Adrenal gland (tissue), 12 donors: Measurements from ENCODE around the gene TUB. TPM values are rescaled to one million over a fixed set of nuclear protein-coding genes. Genes with fewer than 3 reads are reported as not detected.

Experiments
- DNase-seq, 7 donors: peaks; one replicate each; pipeline ENCODE4 v3.0.0-alpha.2; 2019 to 2020
- H3K27ac ChIP-seq, 5 donors: fragments of 200-600 bp; sonication (generic) in 4 of 5; 1 replicate in 3 of 5; 2 replicates in 2 of 5; pipeline versions ENCODE4 v1.5.1 to v1.8.0; 2016 to 2020; ENCODE audit warnings: mild to moderate bottlenecking in 1 of 5
- H3K27me3 ChIP-seq: fragments of 200-600 bp; 2 replicates; pipeline ENCODE4 v1.8.0; 2021
- H3K36me3 ChIP-seq, 2 donors: fragments of 200-600 bp; replicated peaks in 1 of 2; 1 replicate in 1 of 2; 2 replicates in 1 of 2; pipeline versions ENCODE4 v1.5.1 to v1.8.0; 2018 to 2022
- H3K4me1 ChIP-seq, 2 donors: fragments of 200-600 bp; replicated peaks in 1 of 2; 1 replicate in 1 of 2; 2 replicates in 1 of 2; pipeline versions ENCODE4 v1.5.1 to v1.8.0; 2018 to 2021
- H3K4me3 ChIP-seq, 4 donors: fragments of 200-600 bp; sonication (generic) in 3 of 4; one replicate each; pipeline ENCODE4 v1.5.1; 2016 to 2018
- H3K9me3 ChIP-seq, 3 donors: fragments of 200-600 bp; sonication (generic) in 1 of 3; replicated peaks in 1 of 3; 1 replicate in 2 of 3; 2 replicates in 1 of 3; pipeline versions ENCODE4 v1.5.1 to v1.8.0; 2016 to 2021
- CTCF ChIP-seq, 6 experiments: fragments of 450-650 bp in 4 of 6; fragments of 200-600 bp in 2 of 6; sonication (generic) in 1 of 6; IDR thresholded peaks; 1 replicate in 5 of 6; 2 replicates in 1 of 6; pipeline versions ENCODE4 v1.5.1 to v1.8.0; 2016 to 2021; ENCODE audit warnings: antibody characterized with exemption in 6 of 6, mild to moderate bottlenecking in 2 of 6, moderate library complexity in 1 of 6
- POLR2A ChIP-seq, 2 donors: fragments of 450-650 bp; IDR thresholded peaks; one replicate each; pipeline ENCODE4 v1.6.1; 2017; ENCODE audit warnings: antibody characterized with exemption in 2 of 2, mild to moderate bottlenecking in 2 of 2, moderate library complexity in 1 of 2
- WGBS, 4 donors: extraction: QIAGEN DNeasy Blood & Tissue Kit in 2 of 4; methylation state at CpG; one replicate each; pipeline versions ENCODE4 v1.1.5 to v1.1.7; 2013 to 2017; 5-methylcytosine and 5-hydroxymethylcytosine counted together
- intact Hi-C, 2 donors: fragments of 100-400 bp; cut with DNase I; formaldehyde crosslinking; loops; one replicate each; pipeline versions ENCODE4 v1.14.1 to v1.15.0; 2022 to 2023
- polyA plus RNA-seq, 3 donors: library from polyadenylated mRNA; stranded (reverse); fragments of 200-250 nt in 2 of 3; fragments of 350-450 nt in 1 of 3; fragmentation: Illumina TruSeq in 1 of 3; extraction: RNeasy Lipid Tissue Mini Kit (QIAGEN cat#74804) in 1 of 3; gene quantifications; one replicate each; pipeline ENCODE4 v1.2.3, GENCODE V29; 2013 to 2014
- total RNA-seq, 9 donors: library from RNA; depleted of rRNA in 4 of 9; stranded (reverse); fragments of >200 nt in 4 of 9; fragments of 120-200 nt in 1 of 9; fragmentation: NEBNext Ultra II Directional in 1 of 9; extraction: Animal tissue kit (Norgen Biotek cat#: 25700) in 1 of 9; gene quantifications; one replicate each; pipeline versions ENCODE4 v1.1.0 to v1.2.4, GENCODE V29; 2013 to 2023
- donor health status: healthy with polysubstance abuse.
- donor health status: Bipolar disorder and iron deficiency.
- donor health status: DM: yes; HTN: yes; CAD: no.
- donor health status: DM: no; HTN: no; CAD: no.
- donor health status: DM: no; HTN: no; CAD: no.
- donor health status: DM: yes; HTN: yes; CAD: no.

Gene TUB
- total and polyA plus RNA-seq, 12 donors = 2.8 to 26.8 (median 12.0) TPM

- intact Hi-C loops = no loop called here
- no peaks in the 10 kb centered on the region for H3K36me3 ChIP-seq
- H3K4me3 ChIP-seq = no peak overlapping the region
- TF ChIP-seq POLR2A (IDR thresholded peaks at IDR 0.05) (peak in 1 of 2 donors; percentile 34), CTCF (IDR thresholded peaks at IDR 0.05) (no peak)
- peaks cover 4 to 22% of the 10 kb centered on the region in 2 donors for H3K4me1 ChIP-seq
- H3K27ac ChIP-seq = peak overlapping the region in 3 of 5 donors; percentile 42 to 60 (median 57)
- no peaks in the 10 kb centered on the region for H3K27me3 ChIP-seq
- DNase-seq = peak in 6 of 7 donors; percentile 61 to 80 (median 79)
- no peaks in the 10 kb centered on the region for H3K9me3 ChIP-seq
- 56 to 63% (median 62%) methylated on average over 12 of the region's 12 CpGs for WGBS, 4 donors
Observed at GRCh38 chr11:8056810-8057463, 24.1 kb upstream of the TUB start.

- Histone ChIP-seq H3K9me3 (no peaks in the 10 kb centered on the region), H3K36me3 (no peaks in the 10 kb centered on the region), H3K27ac (no peak overlapping the region), H3K27me3 (no peaks in the 10 kb centered on the region), H3K4me1 (peaks cover 15 to 34% of the 10 kb centered on the region in 2 donors), H3K4me3 (no peak overlapping the region)
- no peak for TF ChIP-seq POLR2A (IDR thresholded peaks at IDR 0.05)
- no peak for TF ChIP-seq CTCF (IDR thresholded peaks at IDR 0.05)
- peak in 1 of 7 donors; percentile 9 for DNase-seq
- 95 to 98% (median 97%) methylated on average over 9 of the region's 9 CpGs for WGBS, 4 donors
- intact Hi-C loops = no loop called here
Observed at GRCh38 chr11:8058216-8058615, 22.8 kb upstream of the TUB start.

GRCh38 chr11:8059030-8059429 lies 22.0 kb upstream of the TUB start:
- 88 to 99% (median 89%) methylated on average over 6 to 8 of the region's 8 CpGs for WGBS, 4 donors
- Histone ChIP-seq H3K36me3 (no peaks in the 10 kb centered on the region), H3K9me3 (no peaks in the 10 kb centered on the region), H3K4me1 (peaks cover 22 to 42% of the 10 kb centered on the region in 2 donors), H3K4me3 (no peak overlapping the region), H3K27ac (no peak overlapping the region), H3K27me3 (no peaks in the 10 kb centered on the region)
- DNase-seq = peak in 2 of 7 donors; percentile 15 to 45
- TF ChIP-seq POLR2A (IDR thresholded peaks at IDR 0.05) (no peak), CTCF (IDR thresholded peaks at IDR 0.05) (no peak)
- intact Hi-C loops = no loop called here

- Histone ChIP-seq H3K36me3 (no peaks in the 10 kb centered on the region), H3K4me1 (peaks cover 22 to 44% of the 10 kb centered on the region in 2 donors), H3K27ac (no peak overlapping the region), H3K4me3 (no peak overlapping the region), H3K9me3 (no peaks in the 10 kb centered on the region), H3K27me3 (no peaks in the 10 kb centered on the region)
- TF ChIP-seq POLR2A (IDR thresholded peaks at IDR 0.05) = no peak
- TF ChIP-seq CTCF (IDR thresholded peaks at IDR 0.05) = no peak
- DNase-seq = peak in 2 of 7 donors; percentile 18 to 23
- WGBS, 4 donors = 55 to 60% (median 58%) methylated on average over 10 of the region's 10 CpGs
- intact Hi-C loops = no loop called here
Observed at GRCh38 chr11:8059571-8060011, 21.4 kb upstream of the TUB start.
